ENCODE measurements around the gene ZSCAN30.

DNA sequence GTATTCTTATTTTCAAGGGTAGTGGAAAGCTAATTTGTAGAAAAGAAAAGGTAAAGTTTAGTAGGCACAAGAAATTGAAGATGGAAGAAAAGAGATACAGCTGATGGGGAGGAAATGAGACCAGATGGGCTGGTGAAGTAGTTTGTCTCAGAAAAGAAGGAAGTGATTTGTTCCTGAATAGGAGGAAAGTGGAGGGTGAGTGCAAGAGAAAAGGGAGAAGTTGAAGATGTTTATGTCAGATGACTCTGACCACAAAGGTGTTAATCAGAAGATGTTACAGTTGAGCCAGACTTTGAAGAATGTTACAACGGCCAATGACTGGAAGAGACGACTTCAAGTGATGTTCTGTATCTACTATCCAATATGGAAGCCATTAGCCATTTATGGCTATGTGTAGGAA is 21.2 kb downstream of the ZSCAN30 start:
- TF ChIP-seq, protein P1, sequence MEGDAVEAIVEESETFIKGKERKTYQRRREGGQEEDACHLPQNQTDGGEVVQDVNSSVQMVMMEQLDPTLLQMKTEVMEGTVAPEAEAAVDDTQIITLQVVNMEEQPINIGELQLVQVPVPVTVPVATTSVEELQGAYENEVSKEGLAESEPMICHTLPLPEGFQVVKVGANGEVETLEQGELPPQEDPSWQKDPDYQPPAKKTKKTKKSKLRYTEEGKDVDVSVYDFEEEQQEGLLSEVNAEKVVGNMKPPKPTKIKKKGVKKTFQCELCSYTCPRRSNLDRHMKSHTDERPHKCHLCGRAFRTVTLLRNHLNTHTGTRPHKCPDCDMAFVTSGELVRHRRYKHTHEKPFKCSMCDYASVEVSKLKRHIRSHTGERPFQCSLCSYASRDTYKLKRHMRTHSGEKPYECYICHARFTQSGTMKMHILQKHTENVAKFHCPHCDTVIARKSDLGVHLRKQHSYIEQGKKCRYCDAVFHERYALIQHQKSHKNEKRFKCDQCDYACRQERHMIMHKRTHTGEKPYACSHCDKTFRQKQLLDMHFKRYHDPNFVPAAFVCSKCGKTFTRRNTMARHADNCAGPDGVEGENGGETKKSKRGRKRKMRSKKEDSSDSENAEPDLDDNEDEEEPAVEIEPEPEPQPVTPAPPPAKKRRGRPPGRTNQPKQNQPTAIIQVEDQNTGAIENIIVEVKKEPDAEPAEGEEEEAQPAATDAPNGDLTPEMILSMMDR (conservative IDR thresholded peaks at IDR 0.05 in 1 of 2, IDR thresholded peaks at IDR 0.05 in 1 of 2; ENCODE audit: extremely low read depth in 1 of 2, insufficient read depth in 1 of 2, low read depth in 1 of 2, low read length in 2 of 2): no peak
- TF ChIP-seq EZH2 (IDR thresholded peaks at IDR 0.05; ENCODE audit: borderline replicate concordance, low read length): no peak

Measured in mammary epithelial cell (primary cell).